ENCODE measurements around the gene GZMA.

Gene GZMA

GRCh38 chr5:55108661-55109060 lies 6.2 kb downstream of the GZMA start:
- no peak for DNase-seq (ENCODE audit: low read depth in 2 of 2)

GRCh38 chr5:55110217-55110616 lies 7.8 kb downstream of the GZMA start:
- no peak for DNase-seq (ENCODE audit: low read depth in 2 of 2)

GRCh38 chr5:55113327-55113726 lies 10.9 kb downstream of the GZMA start:
- DNase-seq (ENCODE audit: low read depth in 2 of 2): no peak

GRCh38 chr5:55114061-55114460 lies 11.6 kb downstream of the GZMA start:
- no peak for DNase-seq (ENCODE audit: low read depth in 2 of 2)

GRCh38 chr5:55123365-55123764 lies 20.9 kb downstream of the GZMA start:
- no peak for DNase-seq (ENCODE audit: low read depth in 2 of 2)

- DNase-seq (ENCODE audit: low read depth in 2 of 2): no peak
Measured at GRCh38 chr5:55134053-55134722, 31.7 kb downstream of the GZMA start.

GRCh38 chr5:55136521-55136920 lies 34.1 kb downstream of the GZMA start:
- DNase-seq (ENCODE audit: low read depth in 2 of 2): no peak

GRCh38 chr5:55140908-55141665 lies 38.6 kb downstream of the GZMA start:
- DNase-seq (ENCODE audit: low read depth in 2 of 2): no peak

- peak in 1 of 2 donors; percentile 27 for DNase-seq (ENCODE audit: low read depth in 2 of 2)
Measured at GRCh38 chr5:55141945-55142690, 39.7 kb downstream of the GZMA start.

- no peak for DNase-seq (ENCODE audit: low read depth in 2 of 2)
Measured at GRCh38 chr5:55143624-55144023, 41.2 kb downstream of the GZMA start.

GRCh38 chr5:55146080-55146479 lies 43.6 kb downstream of the GZMA start:
- DNase-seq (ENCODE audit: low read depth in 2 of 2): no peak

- peak; percentile 61 to 68 for DNase-seq (ENCODE audit: low read depth in 2 of 2)
Measured at GRCh38 chr5:55146543-55147151, 44.2 kb downstream of the GZMA start.

- no peak for DNase-seq (ENCODE audit: low read depth in 2 of 2)
Measured at GRCh38 chr5:55149308-55149795, 46.9 kb downstream of the GZMA start.

- no peak for DNase-seq (ENCODE audit: low read depth in 2 of 2)
Measured at GRCh38 chr5:55151923-55152842, 49.7 kb downstream of the GZMA start.

- DNase-seq (ENCODE audit: low read depth in 2 of 2): no peak
Measured at GRCh38 chr5:55154873-55155272, 52.4 kb downstream of the GZMA start.

Data from stimulated activated CD8-positive, alpha-beta memory T cell treated with anti-CD3 and anti-CD28 coated beads, Interleukin-2, amount 100 ng/mL, for 48 hours (primary cell).